ENCODE measurements around the gene BLOC1S5. TPM values are rescaled to one million over a fixed set of nuclear protein-coding genes. Genes with fewer than 3 reads are reported as not detected.

Gene BLOC1S5
- total RNA-seq, 2 donors from 2014 or later: 7.3 to 7.8 TPM

GRCh38 chr6:8029243-8029870 is 34.8 kb downstream of the BLOC1S5 start:
- H3K27ac ChIP-seq: peak overlapping the region; percentile 54 to 64
- no peaks in the 10 kb centered on the region for H3K9me3 ChIP-seq
- no peaks in the 10 kb centered on the region for H3K36me3 ChIP-seq
- DNase-seq (ENCODE audit: low spot score): no peak
- peaks cover 0 to 16% of the 10 kb centered on the region in 2 donors for H3K4me1 ChIP-seq
- no peak for TF ChIP-seq CTCF (IDR thresholded peaks at IDR 0.05)
- no peak overlapping the region for H3K4me3 ChIP-seq
- H3K27me3 ChIP-seq: no peaks in the 10 kb centered on the region

GRCh38 chr6:8027965-8028651 is 36.1 kb downstream of the BLOC1S5 start:
- Histone ChIP-seq H3K27ac (peak overlapping the region; percentile 54 to 64), H3K4me3 (no peak overlapping the region), H3K4me1 (peaks cover 0 to 16% of the 10 kb centered on the region in 2 donors), H3K36me3 (no peaks in the 10 kb centered on the region), H3K27me3 (no peaks in the 10 kb centered on the region), H3K9me3 (no peaks in the 10 kb centered on the region)
- no peak for DNase-seq (ENCODE audit: low spot score)
- TF ChIP-seq CTCF (IDR thresholded peaks at IDR 0.05): no peak

- no peak for DNase-seq (ENCODE audit: low spot score)
- no peak overlapping the region for H3K27ac ChIP-seq
- no peak for TF ChIP-seq CTCF (IDR thresholded peaks at IDR 0.05)
- no peaks in the 10 kb centered on the region for H3K36me3 ChIP-seq
- no peak overlapping the region for H3K4me3 ChIP-seq
- no peaks in the 10 kb centered on the region for H3K27me3 ChIP-seq
- no peaks in the 10 kb centered on the region for H3K9me3 ChIP-seq
- peaks cover 0 to 16% of the 10 kb centered on the region in 2 donors for H3K4me1 ChIP-seq
These were observed 37.4 kb downstream of the BLOC1S5 start for GRCh38 chr6:8026800-8027199.

- Histone ChIP-seq H3K4me1 (peaks cover 0 to 16% of the 10 kb centered on the region in 2 donors), H3K27ac (no peak overlapping the region), H3K9me3 (no peaks in the 10 kb centered on the region), H3K4me3 (no peak overlapping the region), H3K36me3 (no peaks in the 10 kb centered on the region), H3K27me3 (no peaks in the 10 kb centered on the region)
- TF ChIP-seq CTCF (IDR thresholded peaks at IDR 0.05): no peak
- no peak for DNase-seq (ENCODE audit: low spot score)
These were observed 39.0 kb downstream of the BLOC1S5 start for GRCh38 chr6:8025191-8025590.

- DNase-seq (ENCODE audit: low spot score): no peak
- no peak for TF ChIP-seq CTCF (IDR thresholded peaks at IDR 0.05)
- no peak overlapping the region for H3K27ac ChIP-seq
- H3K4me1 ChIP-seq: peaks cover 0 to 5% of the 10 kb centered on the region in 2 donors
- H3K27me3 ChIP-seq: no peaks in the 10 kb centered on the region
- H3K4me3 ChIP-seq: no peak overlapping the region
- no peaks in the 10 kb centered on the region for H3K9me3 ChIP-seq
- H3K36me3 ChIP-seq: no peaks in the 10 kb centered on the region
These were observed 40.6 kb downstream of the BLOC1S5 start for GRCh38 chr6:8023638-8024037.

Measured in right atrium auricular region (tissue), 2 donors.